ENCODE data around the gene LONP1. TPM values are rescaled to one million over a fixed set of nuclear protein-coding genes. Genes with fewer than 3 reads are reported as not detected.

LONP1 gene
- total RNA-seq, 1 donor from 2014 or later = 77.8 TPM

DNA sequence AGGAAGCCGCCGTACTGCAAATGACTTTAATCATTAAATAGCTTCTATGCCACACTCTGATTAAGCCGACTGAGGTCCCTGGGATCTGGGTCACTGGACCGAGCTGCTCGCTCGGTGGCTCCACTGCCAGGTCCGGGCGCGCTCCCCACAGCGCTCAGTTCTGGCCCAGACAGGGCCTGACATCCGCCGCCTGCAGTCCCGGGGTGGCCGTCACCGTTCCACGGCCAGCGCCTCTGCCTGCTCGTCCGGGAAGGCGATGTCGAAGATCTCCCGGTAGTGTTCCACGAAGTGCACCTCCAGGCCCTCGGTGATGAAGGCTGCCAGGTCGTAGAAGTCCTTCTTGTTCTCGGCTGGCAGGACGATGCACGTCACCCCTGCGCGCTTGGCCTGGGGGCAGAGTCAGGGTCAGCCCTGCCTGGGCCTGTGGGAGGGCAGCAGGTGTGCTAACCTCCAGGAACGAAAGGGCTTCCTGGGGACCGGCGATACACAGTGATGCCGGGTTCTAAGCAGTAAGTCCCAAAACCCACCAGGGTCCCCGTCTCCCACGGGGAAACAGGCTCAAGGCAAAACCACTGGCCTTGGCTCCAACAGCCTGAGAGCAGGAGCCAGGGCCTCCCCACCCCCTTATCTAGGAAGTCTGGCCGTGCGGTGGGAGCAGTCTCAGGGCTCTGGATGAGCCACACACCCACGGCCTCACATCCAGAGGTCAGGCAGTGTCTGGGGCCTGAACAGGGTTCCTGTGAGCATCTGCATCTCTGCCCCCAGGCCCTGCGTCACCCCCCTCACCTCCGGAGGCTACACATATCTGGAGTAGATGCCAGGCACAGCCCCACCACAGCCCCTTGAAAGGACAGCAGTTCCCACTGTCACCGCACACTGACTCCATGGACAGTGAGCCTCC lies 27.9 kb downstream of the LONP1 start:
- FAIRE-seq = no peak
- Histone ChIP-seq H3K4me1 (ENCODE audit: insufficient read depth, low read length) (peaks cover 8% of the 10 kb centered on the region), H3K9me3 (ENCODE audit: insufficient read depth, low read depth, low read length) (no peaks in the 10 kb centered on the region), H3K27me3 (ENCODE audit: insufficient read depth, low read length) (no peaks in the 10 kb centered on the region), H3K27ac (ENCODE audit: low read depth, low read length) (no peak overlapping the region), H2AFZ (ENCODE audit: low read depth, low read length) (no peak overlapping the region), H3K4me2 (ENCODE audit: low read length) (peak overlapping the region; percentile 86), H3K36me3 (ENCODE audit: insufficient read depth, low read length) (peaks cover 11% of the 10 kb centered on the region), H3K79me2 (ENCODE audit: insufficient read depth, low read length) (peaks cover 70% of the 10 kb centered on the region), H3K9ac (ENCODE audit: low read length) (peak overlapping the region; percentile 98), H3K4me3 (ENCODE audit: insufficient read depth, low read depth, low read length) (peak overlapping the region; percentile 98), H4K20me1 (ENCODE audit: insufficient read depth, low read length) (peaks cover 69% of the 10 kb centered on the region)
- H3K4me3 Mint-ChIP-seq (ENCODE audit: unreplicated experiment) = peak overlapping the region; percentile 99
- H3K9me3 Mint-ChIP-seq (ENCODE audit: unreplicated experiment) = peaks cover 3% of the 10 kb centered on the region
- H3K27me3 Mint-ChIP-seq (ENCODE audit: low read depth, unreplicated experiment) = no peaks in the 10 kb centered on the region
- H3K27ac Mint-ChIP-seq (ENCODE audit: unreplicated experiment) = peak overlapping the region; percentile 69
- peaks cover 13% of the 10 kb centered on the region for H3K36me3 Mint-ChIP-seq (ENCODE audit: low read depth, unreplicated experiment)
- no peak for TF ChIP-seq EZH2 (IDR thresholded peaks at IDR 0.05; ENCODE audit: insufficient read depth, low read length)
- TF ChIP-seq, protein P1, sequence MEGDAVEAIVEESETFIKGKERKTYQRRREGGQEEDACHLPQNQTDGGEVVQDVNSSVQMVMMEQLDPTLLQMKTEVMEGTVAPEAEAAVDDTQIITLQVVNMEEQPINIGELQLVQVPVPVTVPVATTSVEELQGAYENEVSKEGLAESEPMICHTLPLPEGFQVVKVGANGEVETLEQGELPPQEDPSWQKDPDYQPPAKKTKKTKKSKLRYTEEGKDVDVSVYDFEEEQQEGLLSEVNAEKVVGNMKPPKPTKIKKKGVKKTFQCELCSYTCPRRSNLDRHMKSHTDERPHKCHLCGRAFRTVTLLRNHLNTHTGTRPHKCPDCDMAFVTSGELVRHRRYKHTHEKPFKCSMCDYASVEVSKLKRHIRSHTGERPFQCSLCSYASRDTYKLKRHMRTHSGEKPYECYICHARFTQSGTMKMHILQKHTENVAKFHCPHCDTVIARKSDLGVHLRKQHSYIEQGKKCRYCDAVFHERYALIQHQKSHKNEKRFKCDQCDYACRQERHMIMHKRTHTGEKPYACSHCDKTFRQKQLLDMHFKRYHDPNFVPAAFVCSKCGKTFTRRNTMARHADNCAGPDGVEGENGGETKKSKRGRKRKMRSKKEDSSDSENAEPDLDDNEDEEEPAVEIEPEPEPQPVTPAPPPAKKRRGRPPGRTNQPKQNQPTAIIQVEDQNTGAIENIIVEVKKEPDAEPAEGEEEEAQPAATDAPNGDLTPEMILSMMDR (IDR thresholded peaks at IDR 0.05; ENCODE audit: insufficient read depth, low read depth, low read length) = no peak
- peaks cover 8% of the 10 kb centered on the region for H3K4me1 Mint-ChIP-seq (ENCODE audit: low read depth, unreplicated experiment)
- DNase-seq (ENCODE audit: low read depth) = no peak

GRCh38 chr19:5690955-5691821 lies 28.8 kb downstream of the LONP1 start:
- H3K4me1 Mint-ChIP-seq (ENCODE audit: low read depth, unreplicated experiment) = peaks cover 7% of the 10 kb centered on the region
- H2AFZ ChIP-seq (ENCODE audit: low read depth, low read length) = no peak overlapping the region
- peaks cover 3% of the 10 kb centered on the region for H3K9me3 Mint-ChIP-seq (ENCODE audit: unreplicated experiment)
- H3K4me2 ChIP-seq (ENCODE audit: low read length) = peak overlapping the region; percentile 86
- DNase-seq (ENCODE audit: low read depth) = peak; percentile 30
- H3K4me1 ChIP-seq (ENCODE audit: insufficient read depth, low read length) = peaks cover 8% of the 10 kb centered on the region
- peaks cover 8% of the 10 kb centered on the region for H3K36me3 ChIP-seq (ENCODE audit: insufficient read depth, low read length)
- peak overlapping the region; percentile 99 for H3K4me3 Mint-ChIP-seq (ENCODE audit: unreplicated experiment)
- TF ChIP-seq EZH2 (IDR thresholded peaks at IDR 0.05; ENCODE audit: insufficient read depth, low read length) = no peak
- H3K9me3 ChIP-seq (ENCODE audit: insufficient read depth, low read depth, low read length) = no peaks in the 10 kb centered on the region
- peak overlapping the region; percentile 98 for H3K9ac ChIP-seq (ENCODE audit: low read length)
- H3K4me3 ChIP-seq (ENCODE audit: insufficient read depth, low read depth, low read length) = peak overlapping the region; percentile 98
- peaks cover 13% of the 10 kb centered on the region for H3K36me3 Mint-ChIP-seq (ENCODE audit: low read depth, unreplicated experiment)
- peaks cover 60% of the 10 kb centered on the region for H4K20me1 ChIP-seq (ENCODE audit: insufficient read depth, low read length)
- no peaks in the 10 kb centered on the region for H3K27me3 ChIP-seq (ENCODE audit: insufficient read depth, low read length)
- H3K27ac Mint-ChIP-seq (ENCODE audit: unreplicated experiment) = peak overlapping the region; percentile 95
- H3K27ac ChIP-seq (ENCODE audit: low read depth, low read length) = peak overlapping the region; percentile 85
- no peaks in the 10 kb centered on the region for H3K27me3 Mint-ChIP-seq (ENCODE audit: low read depth, unreplicated experiment)
- peaks cover 61% of the 10 kb centered on the region for H3K79me2 ChIP-seq (ENCODE audit: insufficient read depth, low read length)
- no peak for FAIRE-seq
